ENCODE data around the gene CD9.
"Not testable (repeated sequence)": the region's sequence is repeated elsewhere in the genome, so short reads cannot be mapped to it uniquely, and the experiment has no call there.

The CD9 gene

GRCh38 chr12:6200256-6201212 lies at the start of gene CD9:
TSS of gene CD9 (plus strand) at chr12:6200400. CDS start at chr12:6200500, 100 bp downstream.
- Mint-ChIP-seq H3K9me3 (no peaks in the 10 kb centered on the region), H3K4me3 (peak within 1 kb of the TSS; percentile 77), H3K27me3 (ENCODE audit: low read depth, poor library complexity) (peaks cover 62% of the 10 kb centered on the region), H3K36me3 (ENCODE audit: low read depth) (no peaks in the 10 kb centered on the region), H3K27ac (no peak within 1 kb of the TSS), H3K4me1 (peaks cover 62% of the 10 kb centered on the region)
- no peak for TF ChIP-seq CTCF (IDR thresholded peaks at IDR 0.05)
- DNase-seq, result peak; percentile 59

- peaks cover 4% of the 10 kb centered on the region for H3K9me3 Mint-ChIP-seq
- DNase-seq, result no peak
- no peaks in the 10 kb centered on the region for H3K36me3 Mint-ChIP-seq (ENCODE audit: low read depth)
- H3K27ac Mint-ChIP-seq, result peak overlapping the region; percentile 49
- H3K4me3 Mint-ChIP-seq, result no peak overlapping the region
- TF ChIP-seq CTCF (IDR thresholded peaks at IDR 0.05), result no peak
- H3K27me3 Mint-ChIP-seq (ENCODE audit: low read depth, poor library complexity), result no peaks in the 10 kb centered on the region
- H3K4me1 Mint-ChIP-seq, result peaks cover 23% of the 10 kb centered on the region
Measured at GRCh38 chr12:6154730-6155459, 45.3 kb upstream of the CD9 start.

- H3K27ac Mint-ChIP-seq, result no peak overlapping the region
- TF ChIP-seq CTCF (IDR thresholded peaks at IDR 0.05), result no peak
- no peak overlapping the region for H3K4me3 Mint-ChIP-seq
- DNase-seq, result no peak
- H3K9me3 Mint-ChIP-seq, result peaks cover 4% of the 10 kb centered on the region
- H3K27me3 Mint-ChIP-seq (ENCODE audit: low read depth, poor library complexity), result no peaks in the 10 kb centered on the region
- peaks cover 41% of the 10 kb centered on the region for H3K4me1 Mint-ChIP-seq
- no peaks in the 10 kb centered on the region for H3K36me3 Mint-ChIP-seq (ENCODE audit: low read depth)
Measured at GRCh38 chr12:6157482-6157881, 42.7 kb upstream of the CD9 start.

- peak overlapping the region; percentile 55 for H3K27ac Mint-ChIP-seq
- H3K9me3 Mint-ChIP-seq, result peaks cover 4% of the 10 kb centered on the region
- H3K36me3 Mint-ChIP-seq (ENCODE audit: low read depth), result no peaks in the 10 kb centered on the region
- no peaks in the 10 kb centered on the region for H3K27me3 Mint-ChIP-seq (ENCODE audit: low read depth, poor library complexity)
- no peak for TF ChIP-seq CTCF (IDR thresholded peaks at IDR 0.05)
- peaks cover 42% of the 10 kb centered on the region for H3K4me1 Mint-ChIP-seq
- H3K4me3 Mint-ChIP-seq, result no peak overlapping the region
- DNase-seq, result peak; percentile 21
Measured at GRCh38 chr12:6158255-6158654, 41.9 kb upstream of the CD9 start.

GRCh38 chr12:6158749-6159148 lies 41.5 kb upstream of the CD9 start:
- Mint-ChIP-seq H3K27me3 (ENCODE audit: low read depth, poor library complexity) (no peaks in the 10 kb centered on the region), H3K36me3 (ENCODE audit: low read depth) (no peaks in the 10 kb centered on the region), H3K27ac (peak overlapping the region; percentile 55), H3K9me3 (peaks cover 4% of the 10 kb centered on the region), H3K4me1 (peaks cover 46% of the 10 kb centered on the region), H3K4me3 (peak overlapping the region; percentile 12)
- no peak for TF ChIP-seq CTCF (IDR thresholded peaks at IDR 0.05)
- no peak for DNase-seq

- peaks cover 49% of the 10 kb centered on the region for H3K4me1 Mint-ChIP-seq
- peak overlapping the region; percentile 12 for H3K4me3 Mint-ChIP-seq
- DNase-seq; H3K27me3 Mint-ChIP-seq (ENCODE audit: low read depth, poor library complexity); H3K9me3 Mint-ChIP-seq; H3K36me3 Mint-ChIP-seq (ENCODE audit: low read depth): not testable (repeated sequence)
- peak overlapping the region; percentile 55 for H3K27ac Mint-ChIP-seq
Measured at GRCh38 chr12:6159166-6160011, 40.8 kb upstream of the CD9 start.

GRCh38 chr12:6160049-6160649 lies 40.1 kb upstream of the CD9 start:
- H3K27me3 Mint-ChIP-seq (ENCODE audit: low read depth, poor library complexity); DNase-seq; H3K4me3 Mint-ChIP-seq: not testable (repeated sequence)

More at GRCh38 chr12:6160049-6160649, 40.1 kb upstream of the CD9 start:
- H3K27ac Mint-ChIP-seq; H3K9me3 Mint-ChIP-seq; H3K36me3 Mint-ChIP-seq (ENCODE audit: low read depth): not testable (repeated sequence)
- peaks cover 45% of the 10 kb centered on the region for H3K4me1 Mint-ChIP-seq

All from nephron progenitor cell (in vitro differentiated cells).